VCaP (cell line): Measurements from ENCODE around the gene MKNK1.

Source experiments
- H3K27ac ChIP-seq: fragments of 450-650 bp; 2 replicates; pipeline ENCODE4 v1.5.1; 2017
- TF ChIP-seq, protein P1 (sequence below): fragments of 450-650 bp; conservative IDR thresholded peaks from 2 replicates; pipeline ENCODE4 v1.5.1; 2017; ENCODE audit warnings: mild to moderate bottlenecking, moderate library complexity

Gene MKNK1

DNA sequence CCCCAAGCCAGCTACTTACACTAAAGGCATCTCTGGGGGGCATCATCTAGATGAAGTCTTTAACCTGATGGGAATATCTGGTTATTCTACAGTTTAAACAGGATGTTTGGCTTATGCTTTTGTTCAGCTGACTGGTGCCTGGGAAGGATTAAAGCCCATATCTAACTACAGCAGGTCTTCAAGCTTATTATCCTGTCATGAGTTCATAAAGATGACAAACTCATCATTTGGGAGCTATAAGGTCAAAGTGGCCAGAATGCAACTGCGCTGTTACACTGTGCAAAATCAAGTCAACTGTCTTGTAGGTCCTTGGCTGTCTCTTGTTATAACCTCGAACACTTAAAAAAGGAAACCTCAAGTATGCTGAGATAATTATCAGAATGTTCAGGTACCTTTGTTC is 31.1 kb upstream of the MKNK1 start:
- H3K27ac ChIP-seq: no peak overlapping the region
- TF ChIP-seq, protein P1, sequence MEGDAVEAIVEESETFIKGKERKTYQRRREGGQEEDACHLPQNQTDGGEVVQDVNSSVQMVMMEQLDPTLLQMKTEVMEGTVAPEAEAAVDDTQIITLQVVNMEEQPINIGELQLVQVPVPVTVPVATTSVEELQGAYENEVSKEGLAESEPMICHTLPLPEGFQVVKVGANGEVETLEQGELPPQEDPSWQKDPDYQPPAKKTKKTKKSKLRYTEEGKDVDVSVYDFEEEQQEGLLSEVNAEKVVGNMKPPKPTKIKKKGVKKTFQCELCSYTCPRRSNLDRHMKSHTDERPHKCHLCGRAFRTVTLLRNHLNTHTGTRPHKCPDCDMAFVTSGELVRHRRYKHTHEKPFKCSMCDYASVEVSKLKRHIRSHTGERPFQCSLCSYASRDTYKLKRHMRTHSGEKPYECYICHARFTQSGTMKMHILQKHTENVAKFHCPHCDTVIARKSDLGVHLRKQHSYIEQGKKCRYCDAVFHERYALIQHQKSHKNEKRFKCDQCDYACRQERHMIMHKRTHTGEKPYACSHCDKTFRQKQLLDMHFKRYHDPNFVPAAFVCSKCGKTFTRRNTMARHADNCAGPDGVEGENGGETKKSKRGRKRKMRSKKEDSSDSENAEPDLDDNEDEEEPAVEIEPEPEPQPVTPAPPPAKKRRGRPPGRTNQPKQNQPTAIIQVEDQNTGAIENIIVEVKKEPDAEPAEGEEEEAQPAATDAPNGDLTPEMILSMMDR: no peak

DNA sequence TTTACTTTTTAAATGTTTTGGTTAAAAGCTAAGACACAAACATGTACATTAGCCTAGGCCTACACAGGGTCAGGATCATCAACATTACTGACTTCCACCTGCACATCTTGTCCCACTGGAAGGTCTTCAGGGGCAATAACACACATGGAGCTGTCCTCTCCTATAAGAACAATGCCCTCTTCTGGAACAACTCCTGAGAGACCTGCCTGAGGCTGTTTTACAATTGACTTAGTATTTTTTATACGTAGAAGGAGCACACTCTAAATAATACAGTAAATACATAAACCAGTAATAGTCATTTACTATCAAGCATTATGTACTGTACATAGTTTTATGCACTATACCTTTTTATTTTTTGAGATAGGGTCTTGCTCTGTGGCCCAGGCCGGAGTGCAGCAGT is 26.7 kb upstream of the MKNK1 start:
- no peak overlapping the region for H3K27ac ChIP-seq
- TF ChIP-seq, protein P1: no peak

DNA sequence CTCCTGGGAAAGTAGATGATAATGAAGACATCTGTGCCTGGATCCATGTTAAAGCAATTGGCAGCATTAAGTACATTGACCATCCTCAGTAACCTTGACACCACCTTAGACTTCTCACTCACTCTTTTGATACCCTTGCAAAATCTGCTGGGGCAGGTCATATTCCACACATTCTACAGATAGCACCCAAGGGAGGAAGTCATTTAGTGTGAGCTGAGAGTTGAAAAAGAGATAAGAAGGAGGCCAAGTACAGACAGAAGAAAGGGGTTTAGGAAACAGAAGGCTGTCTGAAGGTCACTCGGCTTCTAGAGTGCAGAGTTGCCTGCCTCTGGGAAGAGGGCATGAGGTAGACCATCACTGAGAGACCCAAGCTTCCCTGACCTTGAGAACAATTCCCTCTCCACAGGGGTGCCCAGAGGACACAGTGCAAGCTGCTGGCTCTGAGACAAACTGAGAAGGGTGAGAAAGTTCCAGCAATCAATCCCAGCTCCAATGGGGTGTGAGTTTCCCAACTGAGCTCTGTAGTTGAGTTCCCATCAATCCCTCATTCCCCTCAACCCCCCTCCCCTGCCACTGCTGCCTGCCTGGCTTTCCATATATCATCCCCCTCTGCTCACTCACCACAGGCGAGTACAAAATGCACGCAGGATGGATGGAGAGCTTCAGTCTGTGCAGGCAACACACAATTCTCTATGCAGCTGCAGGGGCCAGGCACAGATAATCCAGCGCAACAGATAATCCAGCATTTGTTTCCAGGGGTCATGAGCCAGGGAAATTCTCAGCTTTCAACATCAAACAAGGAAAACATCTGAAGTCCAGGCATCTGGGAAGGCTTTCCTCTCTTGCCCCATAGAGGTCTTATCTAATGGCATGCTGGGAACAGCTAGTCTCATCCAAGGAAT is 19.9 kb upstream of the MKNK1 start:
- TF ChIP-seq, protein P1: no peak
- no peak overlapping the region for H3K27ac ChIP-seq

DNA sequence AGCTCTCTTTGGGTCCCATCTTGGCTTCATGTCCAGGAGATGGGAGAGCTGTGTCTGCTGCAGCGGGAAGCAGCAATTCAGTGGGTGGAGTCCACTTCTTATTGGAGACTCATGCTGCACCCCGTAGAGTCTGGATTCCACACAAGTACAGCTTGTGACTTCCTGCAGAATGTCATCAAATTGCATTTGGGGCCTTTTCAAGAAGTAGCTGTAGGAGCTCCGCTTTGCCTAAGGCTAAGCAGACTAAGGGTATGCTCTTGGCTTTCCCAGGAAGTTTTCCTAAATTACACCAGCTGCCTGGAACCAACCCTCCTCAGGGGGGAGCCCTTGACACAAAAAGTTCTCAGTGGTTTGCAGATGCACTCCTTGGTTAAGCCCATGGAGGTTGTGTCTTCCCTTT is 18.3 kb upstream of the MKNK1 start:
- H3K27ac ChIP-seq: no peak overlapping the region
- TF ChIP-seq, protein P1: peak; percentile 81

DNA sequence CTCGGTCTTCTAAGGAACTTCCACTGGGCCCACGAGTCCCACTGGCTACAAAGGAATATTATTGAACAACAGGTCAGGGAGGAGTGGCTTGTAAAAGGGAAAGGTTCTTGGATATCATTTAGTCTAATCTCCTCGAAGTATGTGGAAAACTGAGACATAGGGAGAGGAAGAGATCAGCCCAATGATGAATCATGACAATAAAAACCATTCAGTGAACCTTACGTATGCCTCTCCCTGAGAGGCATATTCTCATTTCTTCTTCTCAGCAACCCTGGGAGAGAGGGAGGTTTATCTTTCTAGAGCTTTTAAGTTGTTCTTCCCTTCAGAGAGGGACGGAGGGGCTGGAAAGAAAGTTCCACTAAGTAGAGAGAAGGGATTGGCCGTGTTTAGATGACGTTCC is 17.9 kb upstream of the MKNK1 start:
- TF ChIP-seq, protein P1: no peak
- no peak overlapping the region for H3K27ac ChIP-seq

DNA sequence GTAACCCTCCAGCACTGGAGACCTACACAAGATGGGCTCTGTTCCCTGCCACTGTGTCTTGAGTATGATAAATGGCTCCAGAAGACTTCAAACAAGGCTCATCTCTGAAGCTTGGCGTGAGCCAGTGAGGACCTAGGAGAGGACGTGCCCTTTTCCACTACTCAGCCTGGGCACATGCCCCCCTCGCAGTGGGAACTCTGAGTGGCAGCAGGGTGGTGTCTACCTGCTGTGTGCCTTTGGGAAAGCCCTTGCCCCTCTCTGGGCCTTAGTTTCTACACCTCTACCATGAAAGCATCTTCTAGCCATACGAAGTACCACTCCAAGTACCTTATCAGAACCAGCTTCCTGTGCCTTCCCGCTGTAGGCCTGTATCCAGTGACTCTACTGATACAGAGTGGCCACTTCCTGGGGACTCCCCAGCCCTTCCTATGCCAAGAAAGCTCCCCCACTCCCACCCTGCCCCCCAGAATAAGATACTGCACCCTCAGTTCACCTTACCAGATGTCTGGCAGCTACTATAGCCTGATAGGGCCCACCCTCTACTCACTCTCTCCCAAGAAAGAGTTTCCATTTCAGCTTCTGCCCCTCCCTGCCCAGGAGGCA is 15.7 kb upstream of the MKNK1 start:
- no peak overlapping the region for H3K27ac ChIP-seq
- TF ChIP-seq, protein P1: no peak

DNA sequence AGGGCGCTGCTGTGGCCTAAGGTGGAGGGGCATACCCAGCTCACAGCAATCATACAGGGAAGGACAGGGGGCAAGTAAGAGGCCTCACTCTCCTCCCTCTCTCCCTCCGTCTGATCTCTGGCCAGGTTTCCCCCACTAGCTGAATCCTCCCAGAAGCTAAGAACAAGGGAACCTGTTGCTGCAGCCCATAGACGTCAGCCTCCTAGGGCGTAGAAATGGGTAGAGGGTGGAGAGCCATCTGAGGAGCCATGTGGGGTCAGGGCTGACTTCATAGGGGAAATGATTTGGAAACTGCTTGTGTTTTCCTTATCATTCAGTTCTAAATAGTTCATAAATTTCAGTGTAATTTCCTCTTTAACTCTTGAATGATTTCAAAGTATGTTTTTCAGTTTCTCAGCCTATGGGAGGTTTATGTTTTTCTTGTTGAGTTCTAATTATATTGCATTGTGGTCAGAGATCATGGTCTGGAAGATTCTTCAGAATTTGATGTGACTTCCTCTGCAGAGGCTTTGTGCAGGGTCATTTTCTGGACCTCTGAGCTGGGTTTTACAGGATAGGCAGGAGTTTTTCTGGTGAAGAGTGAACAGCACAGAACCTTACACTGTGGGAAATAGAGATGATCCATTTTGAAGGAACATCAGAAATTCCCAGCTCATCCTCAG is 14.8 kb upstream of the MKNK1 start:
- no peak overlapping the region for H3K27ac ChIP-seq
- TF ChIP-seq, protein P1: no peak
